ENCODE measurements around the gene GDPD3.

DNA sequence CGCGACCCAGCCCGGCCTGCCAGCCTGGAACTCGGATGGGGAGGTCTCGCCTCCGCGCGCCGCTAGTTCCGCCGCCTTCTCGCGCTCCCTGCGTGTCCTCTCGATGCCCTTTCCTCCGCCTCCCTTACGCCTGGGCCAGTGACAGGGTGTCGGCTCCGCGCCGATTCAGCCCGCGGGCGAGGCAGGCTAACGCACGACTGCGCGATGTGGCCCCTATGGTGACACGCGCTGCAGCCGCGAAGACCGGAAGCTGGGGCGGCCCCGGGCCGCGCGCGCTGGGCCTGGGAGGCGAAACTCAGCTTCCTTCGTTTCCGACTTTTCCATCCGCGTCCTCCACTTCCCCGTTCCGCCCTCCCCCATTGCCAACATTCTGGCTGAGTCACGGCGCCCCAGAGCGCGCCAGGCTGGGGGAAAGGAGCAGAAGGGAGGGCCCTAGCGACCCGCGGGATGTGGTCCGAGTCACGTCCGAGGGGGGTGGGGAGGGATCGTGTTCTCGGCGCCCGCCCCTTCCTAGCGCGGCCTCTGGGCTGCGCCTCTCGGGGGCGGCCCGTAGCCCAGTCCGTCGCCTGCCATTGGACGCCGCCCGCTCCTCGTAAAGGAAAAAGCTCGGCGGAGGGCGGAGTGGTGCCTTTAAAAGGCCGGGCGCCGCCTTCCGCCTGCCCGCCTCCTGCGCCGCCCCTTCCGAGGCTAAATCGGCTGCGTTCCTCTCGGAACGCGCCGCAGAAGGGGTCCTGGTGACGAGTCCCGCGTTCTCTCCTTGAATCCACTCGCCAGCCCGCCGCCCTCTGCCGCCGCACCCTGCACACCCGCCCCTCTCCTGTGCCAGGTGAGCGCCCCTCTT, 48.0 kb downstream of the GDPD3 start, which contains the start of gene ALDOA:
- TF ChIP-seq, protein P1, sequence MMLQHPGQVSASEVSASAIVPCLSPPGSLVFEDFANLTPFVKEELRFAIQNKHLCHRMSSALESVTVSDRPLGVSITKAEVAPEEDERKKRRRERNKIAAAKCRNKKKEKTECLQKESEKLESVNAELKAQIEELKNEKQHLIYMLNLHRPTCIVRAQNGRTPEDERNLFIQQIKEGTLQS (IDR thresholded peaks at IDR 0.05; ENCODE audit: borderline replicate concordance, extremely low read depth, low read depth, low read length): no peak
- TF ChIP-seq, protein P2, sequence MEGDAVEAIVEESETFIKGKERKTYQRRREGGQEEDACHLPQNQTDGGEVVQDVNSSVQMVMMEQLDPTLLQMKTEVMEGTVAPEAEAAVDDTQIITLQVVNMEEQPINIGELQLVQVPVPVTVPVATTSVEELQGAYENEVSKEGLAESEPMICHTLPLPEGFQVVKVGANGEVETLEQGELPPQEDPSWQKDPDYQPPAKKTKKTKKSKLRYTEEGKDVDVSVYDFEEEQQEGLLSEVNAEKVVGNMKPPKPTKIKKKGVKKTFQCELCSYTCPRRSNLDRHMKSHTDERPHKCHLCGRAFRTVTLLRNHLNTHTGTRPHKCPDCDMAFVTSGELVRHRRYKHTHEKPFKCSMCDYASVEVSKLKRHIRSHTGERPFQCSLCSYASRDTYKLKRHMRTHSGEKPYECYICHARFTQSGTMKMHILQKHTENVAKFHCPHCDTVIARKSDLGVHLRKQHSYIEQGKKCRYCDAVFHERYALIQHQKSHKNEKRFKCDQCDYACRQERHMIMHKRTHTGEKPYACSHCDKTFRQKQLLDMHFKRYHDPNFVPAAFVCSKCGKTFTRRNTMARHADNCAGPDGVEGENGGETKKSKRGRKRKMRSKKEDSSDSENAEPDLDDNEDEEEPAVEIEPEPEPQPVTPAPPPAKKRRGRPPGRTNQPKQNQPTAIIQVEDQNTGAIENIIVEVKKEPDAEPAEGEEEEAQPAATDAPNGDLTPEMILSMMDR (IDR thresholded peaks at IDR 0.05 in 2 of 3, conservative IDR thresholded peaks at IDR 0.05 in 1 of 3; ENCODE audit: control insufficient read depth in 2 of 3, extremely low read depth in 1 of 3, insufficient read depth in 1 of 3, low read depth in 3 of 3, low read length in 3 of 3): no peak
- TF ChIP-seq, protein P3, sequence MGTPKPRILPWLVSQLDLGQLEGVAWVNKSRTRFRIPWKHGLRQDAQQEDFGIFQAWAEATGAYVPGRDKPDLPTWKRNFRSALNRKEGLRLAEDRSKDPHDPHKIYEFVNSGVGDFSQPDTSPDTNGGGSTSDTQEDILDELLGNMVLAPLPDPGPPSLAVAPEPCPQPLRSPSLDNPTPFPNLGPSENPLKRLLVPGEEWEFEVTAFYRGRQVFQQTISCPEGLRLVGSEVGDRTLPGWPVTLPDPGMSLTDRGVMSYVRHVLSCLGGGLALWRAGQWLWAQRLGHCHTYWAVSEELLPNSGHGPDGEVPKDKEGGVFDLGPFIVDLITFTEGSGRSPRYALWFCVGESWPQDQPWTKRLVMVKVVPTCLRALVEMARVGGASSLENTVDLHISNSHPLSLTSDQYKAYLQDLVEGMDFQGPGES (IDR thresholded peaks at IDR 0.05): no peak
- TF ChIP-seq ESRRA (IDR thresholded peaks at IDR 0.05; ENCODE audit: low read length) (no peak), GABPA (IDR thresholded peaks at IDR 0.05; ENCODE audit: low read depth) (no peak), CBX5 (IDR thresholded peaks at IDR 0.05; ENCODE audit: low read depth) (no peak), KDM1A (IDR thresholded peaks at IDR 0.05; ENCODE audit: borderline replicate concordance) (no peak), HDAC6 (IDR thresholded peaks at IDR 0.05; ENCODE audit: unreplicated experiment) (peak; percentile 51), EZH2 (IDR thresholded peaks at IDR 0.05; ENCODE audit: borderline replicate concordance, control insufficient read depth, low read depth, low read length) (no peak), DPF2 (IDR thresholded peaks at IDR 0.05) (peak; percentile 91), CHD1 (IDR thresholded peaks at IDR 0.05; ENCODE audit: low read depth, low read length) (0 out of 2 replicates have a peak, but pooled peaks have one; percentile 58), POLR2AphosphoS5 (IDR thresholded peaks at IDR 0.05; ENCODE audit: low read length) (peak; percentile 95)
- TF ChIP-seq, protein P4, sequence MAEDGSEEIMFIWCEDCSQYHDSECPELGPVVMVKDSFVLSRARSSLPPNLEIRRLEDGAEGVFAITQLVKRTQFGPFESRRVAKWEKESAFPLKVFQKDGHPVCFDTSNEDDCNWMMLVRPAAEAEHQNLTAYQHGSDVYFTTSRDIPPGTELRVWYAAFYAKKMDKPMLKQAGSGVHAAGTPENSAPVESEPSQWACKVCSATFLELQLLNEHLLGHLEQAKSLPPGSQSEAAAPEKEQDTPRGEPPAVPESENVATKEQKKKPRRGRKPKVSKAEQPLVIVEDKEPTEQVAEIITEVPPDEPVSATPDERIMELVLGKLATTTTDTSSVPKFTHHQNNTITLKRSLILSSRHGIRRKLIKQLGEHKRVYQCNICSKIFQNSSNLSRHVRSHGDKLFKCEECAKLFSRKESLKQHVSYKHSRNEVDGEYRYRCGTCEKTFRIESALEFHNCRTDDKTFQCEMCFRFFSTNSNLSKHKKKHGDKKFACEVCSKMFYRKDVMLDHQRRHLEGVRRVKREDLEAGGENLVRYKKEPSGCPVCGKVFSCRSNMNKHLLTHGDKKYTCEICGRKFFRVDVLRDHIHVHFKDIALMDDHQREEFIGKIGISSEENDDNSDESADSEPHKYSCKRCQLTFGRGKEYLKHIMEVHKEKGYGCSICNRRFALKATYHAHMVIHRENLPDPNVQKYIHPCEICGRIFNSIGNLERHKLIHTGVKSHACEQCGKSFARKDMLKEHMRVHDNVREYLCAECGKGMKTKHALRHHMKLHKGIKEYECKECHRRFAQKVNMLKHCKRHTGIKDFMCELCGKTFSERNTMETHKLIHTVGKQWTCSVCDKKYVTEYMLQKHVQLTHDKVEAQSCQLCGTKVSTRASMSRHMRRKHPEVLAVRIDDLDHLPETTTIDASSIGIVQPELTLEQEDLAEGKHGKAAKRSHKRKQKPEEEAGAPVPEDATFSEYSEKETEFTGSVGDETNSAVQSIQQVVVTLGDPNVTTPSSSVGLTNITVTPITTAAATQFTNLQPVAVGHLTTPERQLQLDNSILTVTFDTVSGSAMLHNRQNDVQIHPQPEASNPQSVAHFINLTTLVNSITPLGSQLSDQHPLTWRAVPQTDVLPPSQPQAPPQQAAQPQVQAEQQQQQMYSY (CRISPR knock-in tag; IDR thresholded peaks at IDR 0.05): no peak
